Panc1 (cell line): ENCODE data around the gene PARP11. TPM values are rescaled to one million over a fixed set of nuclear protein-coding genes. Genes with fewer than 3 reads are reported as not detected.

ENCODE experiments used
- ATAC-seq: fragments of 200-7000 bp; cut with Tn5 transposase; 2 replicates; pipeline ENCODE4 v1.9.1; 2020; ENCODE audit warnings: mild to moderate bottlenecking, moderate library complexity
- BruUV-seq: library from RNA; stranded (reverse); fragments of 400-500 nt; replicated peaks from 2 replicates; lab custom pipeline; 2021; lab: Mats Ljungman, UMichigan
- CTCF ChIA-PET: fragments of 300-600 bp; sonication (Branson Sonifier 250); formaldehyde crosslinking; loops from one replicate; lab custom pipeline; 2022; ENCODE audit warnings: antibody characterized with exemption; lab: Charles Lee
- POLR2A ChIA-PET: fragments of 300-600 bp; sonication (Branson Sonifier 250); formaldehyde crosslinking; loops from one replicate; lab custom pipeline; 2022; ENCODE audit warnings: antibody characterized with exemption; lab: Charles Lee
- DNase-seq: peaks from one replicate; pipeline ENCODE4 v3.0.0-alpha.2; 2010; ENCODE audit warnings: low read depth, low spot score
- H3K27ac ChIP-seq: 2 replicates; pipeline ENCODE4 v1.5.1; 2011; ENCODE audit warnings: mild to moderate bottlenecking, low read length, inconsistent platforms
- H3K27me3 ChIP-seq: fragments of 200-500 bp; sonication (Bioruptor generic); 2 replicates; pipeline ENCODE4 v1.6.0; 2014; ENCODE audit warnings: low read length, inconsistent platforms; ENCODE audit not compliant: control insufficient read depth, insufficient read depth
- H3K36me3 ChIP-seq: fragments of 200-500 bp; sonication (Bioruptor generic); 2 replicates; pipeline ENCODE4 v1.5.1; 2014; ENCODE audit warnings: inconsistent platforms, mild to moderate bottlenecking, low read length, moderate library complexity; ENCODE audit not compliant: control insufficient read depth, insufficient read depth
- H3K4me1 ChIP-seq: 2 replicates; pipeline ENCODE4 v1.5.1; 2011; ENCODE audit warnings: inconsistent platforms, mild to moderate bottlenecking, low read length, moderate library complexity; ENCODE audit not compliant: control insufficient read depth, insufficient read depth
- H3K4me3 ChIP-seq, 2 experiments: 2 replicates each; pipeline ENCODE4 v1.5.1; 2011 to 2012; ENCODE audit warnings: low read depth in 2 of 2, low read length in 2 of 2, mild to moderate bottlenecking in 2 of 2, inconsistent platforms in 1 of 2, moderate library complexity in 1 of 2
- H3K9me3 ChIP-seq: fragments of 200-500 bp; sonication (Bioruptor generic); 2 replicates; pipeline ENCODE4 v1.5.1; 2014; ENCODE audit warnings: low read depth, mild to moderate bottlenecking, inconsistent platforms, low read length, moderate library complexity; ENCODE audit not compliant: control insufficient read depth, insufficient read depth
- POLR2AphosphoS5 ChIP-seq: IDR thresholded peaks from 2 replicates; pipeline ENCODE4 v1.6.1; 2012; ENCODE audit warnings: mild to moderate bottlenecking, low read depth, low read length, moderate library complexity
- SIN3A ChIP-seq: IDR thresholded peaks from 2 replicates; pipeline ENCODE4 v1.6.1; 2012; ENCODE audit warnings: low read depth, mild to moderate bottlenecking, low read length, moderate library complexity, borderline replicate concordance; ENCODE audit not compliant: insufficient read depth
- TCF7L2 ChIP-seq: IDR thresholded peaks from 2 replicates; pipeline ENCODE4 v1.6.1; 2011; ENCODE audit warnings: mild to moderate bottlenecking, low read depth, low read length, inconsistent platforms
- in situ Hi-C: cut with HindIII; loops from 2 replicates; pipeline ENCODE4 v1.10.0; 2016; ENCODE audit warnings: low sequenced_read_pairs, low pct_unique_long_range_greater_than_20kb
- intact Hi-C: fragments of 100-400 bp; cut with micrococcal nuclease; formaldehyde crosslinking; loops from one replicate; pipeline ENCODE4 v1.10.0; 2022; ENCODE audit not compliant: unreplicated experiment
- total RNA-seq: library from RNA; stranded (reverse); gene quantifications from one replicate; pipeline ENCODE4 v1.2.1, GENCODE V29; 2021; ENCODE audit not compliant: unreplicated experiment
- TF ChIP-seq, protein P1 (sequence below): fragments of 450-650 bp; IDR thresholded peaks from 2 replicates; pipeline ENCODE4 v1.5.1; 2017; ENCODE audit warnings: mild to moderate bottlenecking
- TF ChIP-seq, protein P2 (sequence below), 2 experiments: IDR thresholded peaks; 2 replicates each; pipeline ENCODE4 v1.6.1; 2011 to 2012; ENCODE audit warnings: low read depth in 2 of 2, control low read depth in 1 of 2, low read length in 1 of 2, mild to moderate bottlenecking in 1 of 2, moderate library complexity in 1 of 2; ENCODE audit not compliant: insufficient read depth in 1 of 2

PARP11 gene
- total RNA-seq, 1 experiment from 2014 or later: 7.3 TPM

DNA sequence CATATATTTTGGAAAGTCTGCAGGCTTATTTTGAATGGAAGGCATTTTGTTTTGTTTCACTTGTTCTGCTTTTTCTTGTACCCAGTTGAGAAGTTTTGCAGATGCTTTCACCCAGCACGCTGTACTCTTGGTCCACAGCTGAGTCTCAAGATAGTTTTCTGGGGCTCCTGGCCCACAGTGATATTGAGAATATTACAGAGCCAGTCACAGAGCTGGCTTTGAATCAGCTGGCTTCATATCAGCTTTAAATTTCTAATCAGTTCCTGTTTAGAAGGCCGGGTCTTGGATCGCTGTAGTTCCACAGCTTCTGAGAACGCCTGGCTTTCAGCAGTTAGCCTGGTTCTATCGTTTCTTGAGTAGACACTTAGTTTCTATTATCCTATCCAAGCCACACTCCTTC is 32.5 kb upstream of the PARP11 start:
- H3K4me3 ChIP-seq: no peak overlapping the region
- no peak overlapping the region for H3K27ac ChIP-seq
- POLR2A ChIA-PET: no interaction called here
- no peak for ATAC-seq
- no peaks in the 10 kb centered on the region for H3K4me1 ChIP-seq
- no peaks in the 10 kb centered on the region for H3K9me3 ChIP-seq
- DNase-seq: no peak
- in situ Hi-C loops (no loop called here), intact Hi-C loops (no loop called here)
- no peaks in the 10 kb centered on the region for H3K36me3 ChIP-seq
- CTCF ChIA-PET: no interaction called here
- no TSS peak for BruUV-seq
- H3K27me3 ChIP-seq: no peaks in the 10 kb centered on the region
- TF ChIP-seq POLR2AphosphoS5 (no peak), TCF7L2 (no peak), SIN3A (no peak)
- TF ChIP-seq, protein P1, sequence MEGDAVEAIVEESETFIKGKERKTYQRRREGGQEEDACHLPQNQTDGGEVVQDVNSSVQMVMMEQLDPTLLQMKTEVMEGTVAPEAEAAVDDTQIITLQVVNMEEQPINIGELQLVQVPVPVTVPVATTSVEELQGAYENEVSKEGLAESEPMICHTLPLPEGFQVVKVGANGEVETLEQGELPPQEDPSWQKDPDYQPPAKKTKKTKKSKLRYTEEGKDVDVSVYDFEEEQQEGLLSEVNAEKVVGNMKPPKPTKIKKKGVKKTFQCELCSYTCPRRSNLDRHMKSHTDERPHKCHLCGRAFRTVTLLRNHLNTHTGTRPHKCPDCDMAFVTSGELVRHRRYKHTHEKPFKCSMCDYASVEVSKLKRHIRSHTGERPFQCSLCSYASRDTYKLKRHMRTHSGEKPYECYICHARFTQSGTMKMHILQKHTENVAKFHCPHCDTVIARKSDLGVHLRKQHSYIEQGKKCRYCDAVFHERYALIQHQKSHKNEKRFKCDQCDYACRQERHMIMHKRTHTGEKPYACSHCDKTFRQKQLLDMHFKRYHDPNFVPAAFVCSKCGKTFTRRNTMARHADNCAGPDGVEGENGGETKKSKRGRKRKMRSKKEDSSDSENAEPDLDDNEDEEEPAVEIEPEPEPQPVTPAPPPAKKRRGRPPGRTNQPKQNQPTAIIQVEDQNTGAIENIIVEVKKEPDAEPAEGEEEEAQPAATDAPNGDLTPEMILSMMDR: no peak
- TF ChIP-seq, protein P2, sequence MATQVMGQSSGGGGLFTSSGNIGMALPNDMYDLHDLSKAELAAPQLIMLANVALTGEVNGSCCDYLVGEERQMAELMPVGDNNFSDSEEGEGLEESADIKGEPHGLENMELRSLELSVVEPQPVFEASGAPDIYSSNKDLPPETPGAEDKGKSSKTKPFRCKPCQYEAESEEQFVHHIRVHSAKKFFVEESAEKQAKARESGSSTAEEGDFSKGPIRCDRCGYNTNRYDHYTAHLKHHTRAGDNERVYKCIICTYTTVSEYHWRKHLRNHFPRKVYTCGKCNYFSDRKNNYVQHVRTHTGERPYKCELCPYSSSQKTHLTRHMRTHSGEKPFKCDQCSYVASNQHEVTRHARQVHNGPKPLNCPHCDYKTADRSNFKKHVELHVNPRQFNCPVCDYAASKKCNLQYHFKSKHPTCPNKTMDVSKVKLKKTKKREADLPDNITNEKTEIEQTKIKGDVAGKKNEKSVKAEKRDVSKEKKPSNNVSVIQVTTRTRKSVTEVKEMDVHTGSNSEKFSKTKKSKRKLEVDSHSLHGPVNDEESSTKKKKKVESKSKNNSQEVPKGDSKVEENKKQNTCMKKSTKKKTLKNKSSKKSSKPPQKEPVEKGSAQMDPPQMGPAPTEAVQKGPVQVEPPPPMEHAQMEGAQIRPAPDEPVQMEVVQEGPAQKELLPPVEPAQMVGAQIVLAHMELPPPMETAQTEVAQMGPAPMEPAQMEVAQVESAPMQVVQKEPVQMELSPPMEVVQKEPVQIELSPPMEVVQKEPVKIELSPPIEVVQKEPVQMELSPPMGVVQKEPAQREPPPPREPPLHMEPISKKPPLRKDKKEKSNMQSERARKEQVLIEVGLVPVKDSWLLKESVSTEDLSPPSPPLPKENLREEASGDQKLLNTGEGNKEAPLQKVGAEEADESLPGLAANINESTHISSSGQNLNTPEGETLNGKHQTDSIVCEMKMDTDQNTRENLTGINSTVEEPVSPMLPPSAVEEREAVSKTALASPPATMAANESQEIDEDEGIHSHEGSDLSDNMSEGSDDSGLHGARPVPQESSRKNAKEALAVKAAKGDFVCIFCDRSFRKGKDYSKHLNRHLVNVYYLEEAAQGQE (IDR thresholded peaks at IDR 0.05; ENCODE audit: insufficient read depth in 1 of 2, low read depth in 2 of 2, low read length in 1 of 2): no peak

DNA sequence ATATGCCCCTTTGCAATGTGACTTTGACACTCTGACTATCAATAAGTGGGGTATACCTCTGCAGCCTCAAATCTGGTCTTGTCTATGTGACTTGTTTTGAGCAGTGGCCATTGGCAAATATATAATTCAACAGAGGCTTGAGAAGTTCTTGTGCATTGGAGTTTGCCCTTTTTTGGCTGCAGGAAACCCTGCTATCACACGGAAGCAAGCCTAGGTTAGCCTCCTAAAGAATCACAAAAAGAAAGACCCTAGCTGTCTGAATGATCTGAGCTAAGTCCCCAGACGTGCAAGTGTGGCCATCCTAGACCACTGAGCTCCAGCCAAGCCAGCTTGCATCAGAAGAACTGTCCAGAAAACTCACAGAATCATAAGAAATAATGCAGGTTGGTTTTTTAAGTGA is 31.8 kb upstream of the PARP11 start:
- no peak for ATAC-seq
- H3K4me3 ChIP-seq: no peak overlapping the region
- POLR2A ChIA-PET: no interaction called here
- intact Hi-C loops: no loop called here
- in situ Hi-C loops: no loop called here
- no TSS peak for BruUV-seq
- H3K27ac ChIP-seq: no peak overlapping the region
- CTCF ChIA-PET: no interaction called here
- no peak for DNase-seq
- H3K4me1 ChIP-seq: no peaks in the 10 kb centered on the region
- H3K9me3 ChIP-seq: no peaks in the 10 kb centered on the region
- no peaks in the 10 kb centered on the region for H3K27me3 ChIP-seq
- TF ChIP-seq, protein P1: no peak
- no peak for TF ChIP-seq POLR2AphosphoS5
- H3K36me3 ChIP-seq: no peaks in the 10 kb centered on the region

DNA sequence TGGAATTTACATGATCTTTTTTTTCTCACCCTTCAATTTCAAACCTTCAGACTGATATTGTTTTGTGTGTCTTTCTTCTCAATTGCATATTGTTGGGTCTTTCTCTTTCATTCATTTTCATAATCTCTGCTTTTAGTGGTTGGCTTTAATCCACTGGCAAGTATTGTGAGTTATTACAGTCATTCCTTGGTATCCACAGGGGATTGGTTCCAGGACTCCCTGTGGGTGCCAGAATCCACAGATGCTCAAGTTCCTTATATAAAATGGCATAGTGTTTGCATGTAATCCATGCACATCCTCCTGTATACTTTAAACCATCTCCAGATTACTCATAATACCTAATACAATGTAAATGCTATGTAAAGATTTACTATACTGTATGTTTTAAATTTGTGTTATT is 29.7 kb upstream of the PARP11 start:
- in situ Hi-C loops: no loop called here

More for the DNA sequence above, 29.7 kb upstream of the PARP11 start:
- Histone ChIP-seq H3K27me3 (no peaks in the 10 kb centered on the region), H3K4me1 (no peaks in the 10 kb centered on the region), H3K36me3 (no peaks in the 10 kb centered on the region), H3K9me3 (no peaks in the 10 kb centered on the region), H3K4me3 (no peak overlapping the region), H3K27ac (no peak overlapping the region)
- DNase-seq (no peak), ATAC-seq (no peak)
- intact Hi-C loops: no loop called here
- ChIA-PET POLR2A (no interaction called here), CTCF (no interaction called here)
- no TSS peak for BruUV-seq
- no peak for TF ChIP-seq TCF7L2
- no peak for TF ChIP-seq SIN3A
- no peak for TF ChIP-seq POLR2AphosphoS5
- TF ChIP-seq, protein P1: no peak
- TF ChIP-seq, protein P2 (IDR thresholded peaks at IDR 0.05; ENCODE audit: insufficient read depth in 1 of 2, low read depth in 2 of 2, low read length in 1 of 2): no peak
